Astrocyte of the spinal cord (primary cell): ENCODE data around the gene GPHA2.

ENCODE experiments used
- DNase-seq: peaks from one replicate; pipeline ENCODE4 v3.0.0; 2011; ENCODE audit warnings: low read depth, low spot score
- H3K4me3 ChIP-seq: 2 replicates; pipeline ENCODE4 v1.5.1; 2011; ENCODE audit warnings: low read depth, mild to moderate bottlenecking, low read length, moderate library complexity
- in situ Hi-C: cut with HindIII; loops from 2 replicates; pipeline ENCODE4 v1.10.0; 2017; ENCODE audit warnings: low sequenced_read_pairs
- TF ChIP-seq, protein P1 (sequence below): IDR thresholded peaks from 2 replicates; pipeline ENCODE4 v1.5.1; 2012; ENCODE audit warnings: low read depth, mild to moderate bottlenecking, low read length, inconsistent platforms

GPHA2 gene

DNA sequence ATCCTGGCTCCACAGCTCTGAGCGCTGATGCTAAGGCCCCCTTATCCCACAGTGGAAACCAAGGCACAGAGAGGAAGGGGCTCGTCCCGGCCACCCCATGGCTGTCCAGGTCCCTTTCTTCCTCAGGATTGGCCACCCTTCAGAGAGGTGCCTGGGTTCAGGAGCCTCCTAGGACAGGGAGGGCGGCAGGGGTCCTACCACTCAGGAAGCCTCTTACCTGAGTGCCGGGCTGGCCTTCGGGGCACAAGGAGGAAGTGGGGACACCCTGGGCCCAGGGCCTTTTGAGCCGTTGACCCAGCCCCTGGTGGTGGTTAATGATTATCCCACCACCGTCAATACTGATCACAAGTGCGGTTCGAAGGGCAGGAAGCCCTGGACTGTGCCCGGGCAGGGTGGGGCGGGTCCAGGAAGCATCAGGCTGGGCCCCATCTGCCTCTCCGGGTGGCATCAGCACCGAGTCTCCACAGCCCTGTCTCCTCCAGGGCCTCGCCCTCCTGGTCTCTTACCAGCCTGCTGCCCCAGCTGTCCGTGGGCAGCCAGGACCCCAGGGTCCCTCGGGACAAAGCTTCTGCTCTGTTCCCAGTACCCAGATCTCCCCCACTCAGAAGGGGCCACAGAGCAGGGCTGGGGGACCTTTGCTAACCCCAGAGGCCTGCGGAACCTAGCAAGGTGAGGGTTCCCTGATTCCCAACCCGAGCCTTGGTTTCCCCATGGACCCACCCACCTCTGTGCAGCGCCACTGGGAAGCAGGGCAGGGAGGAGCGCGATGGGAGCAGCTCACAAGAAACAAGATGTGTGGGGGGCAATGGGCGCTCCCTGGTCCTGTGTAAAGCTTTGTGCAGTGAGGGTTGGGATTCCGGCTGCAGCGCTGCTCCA lies 42.3 kb downstream of the GPHA2 start:
- in situ Hi-C loops, result loop anchor here (10.0 kb wide), 1 partner anchor 49 kb away; the partner anchor contains the start of gene CDC42BPG

DNA sequence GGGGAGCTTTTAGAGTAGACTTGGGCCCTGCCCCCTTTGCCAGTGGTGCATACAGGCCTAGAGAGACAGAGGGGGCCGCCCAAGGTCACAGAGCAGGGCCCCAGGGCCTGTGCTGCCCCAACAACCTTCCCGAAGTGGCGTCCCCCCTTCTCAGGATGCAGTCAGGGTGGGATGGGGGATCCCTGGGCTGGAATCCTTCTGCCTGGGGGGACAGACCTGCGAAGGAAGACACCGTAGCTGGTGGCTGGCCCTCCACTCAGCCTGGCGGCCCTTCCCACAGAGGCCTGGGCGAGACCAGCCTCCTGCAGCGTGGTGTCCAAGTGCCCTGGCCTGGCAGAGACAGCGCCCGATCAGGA lies 42.9 kb downstream of the GPHA2 start:
- in situ Hi-C loops, result loop anchor here (10.0 kb wide), 1 partner anchor 48 kb away; the partner anchor contains the start of gene CDC42BPG

More for the DNA sequence above, 42.3 kb downstream of the GPHA2 start:
- TF ChIP-seq, protein P1, sequence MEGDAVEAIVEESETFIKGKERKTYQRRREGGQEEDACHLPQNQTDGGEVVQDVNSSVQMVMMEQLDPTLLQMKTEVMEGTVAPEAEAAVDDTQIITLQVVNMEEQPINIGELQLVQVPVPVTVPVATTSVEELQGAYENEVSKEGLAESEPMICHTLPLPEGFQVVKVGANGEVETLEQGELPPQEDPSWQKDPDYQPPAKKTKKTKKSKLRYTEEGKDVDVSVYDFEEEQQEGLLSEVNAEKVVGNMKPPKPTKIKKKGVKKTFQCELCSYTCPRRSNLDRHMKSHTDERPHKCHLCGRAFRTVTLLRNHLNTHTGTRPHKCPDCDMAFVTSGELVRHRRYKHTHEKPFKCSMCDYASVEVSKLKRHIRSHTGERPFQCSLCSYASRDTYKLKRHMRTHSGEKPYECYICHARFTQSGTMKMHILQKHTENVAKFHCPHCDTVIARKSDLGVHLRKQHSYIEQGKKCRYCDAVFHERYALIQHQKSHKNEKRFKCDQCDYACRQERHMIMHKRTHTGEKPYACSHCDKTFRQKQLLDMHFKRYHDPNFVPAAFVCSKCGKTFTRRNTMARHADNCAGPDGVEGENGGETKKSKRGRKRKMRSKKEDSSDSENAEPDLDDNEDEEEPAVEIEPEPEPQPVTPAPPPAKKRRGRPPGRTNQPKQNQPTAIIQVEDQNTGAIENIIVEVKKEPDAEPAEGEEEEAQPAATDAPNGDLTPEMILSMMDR, result no peak
- no peak overlapping the region for H3K4me3 ChIP-seq
- DNase-seq, result no peak

DNA sequence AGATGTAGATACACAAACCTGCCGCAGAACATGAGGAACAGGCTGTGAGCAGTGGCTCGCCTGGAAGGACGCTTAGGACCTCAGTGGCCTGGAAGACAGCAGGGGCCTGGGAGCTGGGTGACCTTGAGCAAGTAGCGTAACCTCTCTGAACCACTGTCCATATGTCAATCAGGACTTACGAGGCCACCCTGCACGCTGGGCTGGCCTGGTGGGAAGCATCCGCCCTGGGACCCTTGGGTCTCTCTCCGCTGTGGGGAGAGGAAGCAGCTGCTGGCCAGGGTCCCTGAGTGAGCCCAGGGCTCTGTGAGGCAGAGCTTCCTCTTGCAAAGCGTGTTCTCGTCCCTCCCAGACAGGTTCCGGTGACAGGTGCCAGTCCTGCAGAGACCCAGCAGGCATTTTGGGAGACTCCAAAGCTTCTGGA lies 43.3 kb downstream of the GPHA2 start:
- TF ChIP-seq, protein P1, result no peak
- no peak for DNase-seq
- H3K4me3 ChIP-seq, result no peak overlapping the region
- in situ Hi-C loops, result loop anchor here (10.0 kb wide), 1 partner anchor 48 kb away; the partner anchor contains the start of gene CDC42BPG

More for the DNA sequence above, 42.9 kb downstream of the GPHA2 start:
- no peak overlapping the region for H3K4me3 ChIP-seq
- TF ChIP-seq, protein P1, result no peak
- DNase-seq, result no peak

DNA sequence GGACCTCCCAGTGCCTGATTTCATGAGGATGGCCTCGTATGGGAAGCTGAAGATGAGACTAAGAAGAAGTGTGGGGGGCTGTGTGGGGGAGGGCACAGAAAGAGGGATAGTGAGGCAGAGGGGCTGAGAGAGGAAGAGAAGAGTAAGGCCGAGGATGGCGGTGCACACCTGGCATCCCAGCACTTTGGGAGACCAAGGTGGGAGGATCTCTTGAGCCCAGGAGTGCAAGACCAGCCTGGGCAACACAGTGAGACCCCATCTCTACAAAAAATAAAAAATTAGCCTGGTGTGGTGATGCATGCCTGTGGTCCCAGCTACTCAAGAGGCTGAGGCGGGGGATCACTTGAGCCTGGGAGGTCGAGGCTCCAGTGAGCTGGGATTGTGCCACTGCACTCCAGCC lies 43.8 kb downstream of the GPHA2 start:
- no peak for DNase-seq
- TF ChIP-seq, protein P1, result no peak
- in situ Hi-C loops, result loop anchor here (10.0 kb wide), 1 partner anchor 47 kb away; the partner anchor contains the start of gene CDC42BPG
- no peak overlapping the region for H3K4me3 ChIP-seq

DNA sequence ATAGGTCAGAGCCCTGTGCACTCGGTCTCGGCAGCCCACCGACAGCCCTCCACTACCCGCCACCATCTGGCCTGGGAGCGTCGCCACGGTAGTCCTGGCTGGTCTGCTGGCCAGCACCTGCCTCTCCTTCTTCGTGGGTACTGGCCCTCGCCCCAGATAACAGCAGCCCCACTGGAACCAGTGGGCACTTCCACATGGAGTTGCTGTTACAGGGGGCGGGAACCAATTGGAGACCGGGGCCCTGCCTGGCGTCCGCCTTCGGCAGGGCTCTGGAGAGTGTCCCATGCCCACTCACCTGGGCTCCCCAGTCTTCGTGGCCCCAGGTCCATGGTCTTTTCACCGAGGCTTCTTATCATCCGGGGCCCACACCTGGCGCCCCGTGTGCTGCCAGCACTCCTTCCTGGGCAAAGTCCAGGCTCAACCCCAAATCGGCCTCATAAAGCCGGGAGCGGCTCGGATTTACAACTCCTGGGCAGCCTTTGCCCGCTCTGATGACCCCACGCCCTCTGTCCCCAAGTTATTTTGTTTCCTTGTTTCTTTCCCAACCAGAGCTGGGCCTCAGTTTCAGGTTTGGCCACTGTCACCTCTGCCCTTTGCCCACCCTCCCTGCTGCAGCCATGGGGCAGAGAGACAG lies 44.4 kb downstream of the GPHA2 start:
- no peak for DNase-seq
- H3K4me3 ChIP-seq, result no peak overlapping the region
- TF ChIP-seq, protein P1, result no peak
- in situ Hi-C loops, result loop anchor here (10.0 kb wide), 1 partner anchor 47 kb away; the partner anchor contains the start of gene CDC42BPG

DNA sequence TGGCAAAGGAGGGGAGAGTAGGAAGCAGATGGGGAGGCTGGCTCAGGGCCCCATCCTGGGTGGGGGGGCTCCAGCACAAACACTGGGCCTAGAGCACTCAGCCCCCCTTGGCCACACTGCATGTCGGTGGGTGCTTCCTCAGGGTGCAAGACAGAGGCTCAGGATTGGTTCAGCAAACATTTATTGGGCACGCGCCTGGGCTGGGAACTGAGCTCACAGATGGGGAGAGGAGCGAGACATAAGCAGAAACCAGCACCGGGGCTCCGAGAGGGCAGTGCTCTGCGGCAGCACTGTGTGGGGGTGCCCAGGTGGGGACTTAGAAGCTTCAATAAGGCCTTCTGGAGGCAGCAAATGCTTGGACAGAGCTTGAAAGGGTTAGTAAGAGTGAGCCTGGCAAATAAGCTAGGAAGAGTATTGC lies 45.2 kb downstream of the GPHA2 start:
- DNase-seq, result no peak
- in situ Hi-C loops, result loop anchor here (10.0 kb wide), 1 partner anchor 46 kb away; the partner anchor contains the start of gene CDC42BPG
- TF ChIP-seq, protein P1, result no peak
- no peak overlapping the region for H3K4me3 ChIP-seq
